ENCODE data around the gene ITGAL. TPM values are rescaled to one million over a fixed set of nuclear protein-coding genes. Genes with fewer than 3 reads are reported as not detected.
A peak's percentile ranks its signal among the peaks of the same experiment; 100 is the strongest.

Gene ITGAL
- total and polyA plus RNA-seq, 2 of the 13 experiments (the other 11 are each of a cell fraction or from before 2014, with no cell fraction given), result 0.86 to 1.2 TPM

GRCh38 chr16:30449116-30449435 lies 23.5 kb upstream of the ITGAL start (continued):
- TF ChIP-seq FUBP1 (CRISPR knock-in tag; IDR thresholded peaks at IDR 0.05; ENCODE audit: borderline replicate concordance) (no peak), ZNF510 (CRISPR knock-in tag; IDR thresholded peaks at IDR 0.05; ENCODE audit: low read depth) (no peak), ZNF574 (CRISPR knock-in tag; IDR thresholded peaks at IDR 0.05) (0 out of 2 replicates have a peak, but pooled peaks have one; percentile 41), MEIS1 (CRISPR knock-in tag; IDR thresholded peaks at IDR 0.05; ENCODE audit: borderline replicate concordance) (peak; percentile 9; the same call in 1 of the 2 replicates), POLR2AphosphoS2 (IDR thresholded peaks at IDR 0.05; ENCODE audit: low read depth, low read length) (no peak), IKZF5 (CRISPR knock-in tag; IDR thresholded peaks at IDR 0.05) (peak; percentile 77), JDP2 (CRISPR knock-in tag; IDR thresholded peaks at IDR 0.05; ENCODE audit: borderline replicate concordance) (no peak), ARID4A (CRISPR knock-in tag; IDR thresholded peaks at IDR 0.05; ENCODE audit: borderline replicate concordance) (peak; percentile 46; the same call in 1 of the 2 replicates), ZNF660 (CRISPR knock-in tag; IDR thresholded peaks at IDR 0.05; ENCODE audit: borderline replicate concordance, low read depth) (no peak), DPF2 (CRISPR knock-in tag; IDR thresholded peaks at IDR 0.05; ENCODE audit: borderline replicate concordance, low read depth) (0 out of 2 replicates have a peak, but pooled peaks have one; percentile 33), IRF2 (CRISPR knock-in tag; IDR thresholded peaks at IDR 0.05) (peak; percentile 44; the same call in 1 of the 2 replicates), CC2D1A (CRISPR knock-in tag; IDR thresholded peaks at IDR 0.05) (no peak), ELF3 (CRISPR knock-in tag; IDR thresholded peaks at IDR 0.05) (0 out of 2 replicates have a peak, but pooled peaks have one; percentile 19), NONO (IDR thresholded peaks at IDR 0.05) (no peak), NONO (CRISPR knock-in tag; conservative IDR thresholded peaks at IDR 0.05) (peak; percentile 40; the same call in 1 of the 2 replicates), ZBTB39 (CRISPR knock-in tag; IDR thresholded peaks at IDR 0.05) (no peak), ZNF337 (CRISPR knock-in tag; IDR thresholded peaks at IDR 0.05; ENCODE audit: borderline replicate concordance, low read depth) (no peak), BCL6 (CRISPR knock-in tag; IDR thresholded peaks at IDR 0.05) (peak; percentile 89)
